Amygdala (tissue), 56 donors: ENCODE data around the gene AEBP1.
A peak's percentile ranks its signal among the peaks of the same experiment; 100 is the strongest.

Experiments used
- DNase-seq, 56 donors: peaks; one replicate each; lab custom pipeline; 2025; lab: John Stamatoyannopoulos, UW

Gene AEBP1

DNA sequence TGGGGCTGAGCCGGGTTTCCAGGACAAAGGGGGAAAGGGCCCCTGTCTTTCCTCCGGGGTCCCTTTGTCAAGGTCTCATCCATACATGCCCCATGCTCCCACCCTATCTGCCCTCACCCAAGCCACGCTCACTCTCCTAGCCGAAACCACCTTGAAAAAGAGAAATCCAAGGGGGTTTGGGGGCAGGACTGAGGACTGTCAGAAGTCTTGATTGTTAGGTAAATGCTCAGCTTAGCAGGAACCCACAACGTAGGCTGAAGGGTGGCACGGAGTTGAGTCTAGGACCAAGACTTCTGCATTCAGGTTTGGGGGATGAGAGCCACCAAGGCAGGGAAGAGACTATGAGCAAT, 38.1 kb upstream of the AEBP1 start:
- DNase-seq = no peak

DNA sequence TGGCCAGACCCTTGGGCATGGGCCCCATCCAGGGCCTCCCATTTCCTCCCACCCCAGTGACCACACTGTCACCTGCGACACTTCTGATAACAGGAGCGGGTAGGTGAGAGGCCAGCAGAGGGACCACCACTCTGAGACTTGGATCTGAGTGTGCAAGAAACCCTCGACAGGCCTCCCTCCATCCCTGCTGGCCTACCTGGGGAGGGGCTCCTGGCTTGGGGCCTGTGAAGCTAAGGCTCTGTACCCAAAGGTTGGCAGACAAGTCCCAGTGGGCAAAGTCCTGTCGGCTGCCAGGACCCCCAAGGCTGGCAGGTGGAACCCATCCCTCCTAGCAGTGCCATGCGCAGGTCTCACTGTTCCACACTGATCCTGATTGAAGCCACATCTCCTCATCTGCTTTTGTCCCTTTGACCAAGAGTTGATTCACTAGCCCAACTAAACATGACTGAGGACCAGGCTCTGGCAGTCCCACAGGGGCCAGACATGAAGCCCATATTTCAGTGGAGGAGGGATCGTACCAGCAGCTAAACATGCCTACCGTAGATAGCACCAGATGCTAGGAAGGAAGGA, 37.6 kb upstream of the AEBP1 start:
- DNase-seq = no peak

DNA sequence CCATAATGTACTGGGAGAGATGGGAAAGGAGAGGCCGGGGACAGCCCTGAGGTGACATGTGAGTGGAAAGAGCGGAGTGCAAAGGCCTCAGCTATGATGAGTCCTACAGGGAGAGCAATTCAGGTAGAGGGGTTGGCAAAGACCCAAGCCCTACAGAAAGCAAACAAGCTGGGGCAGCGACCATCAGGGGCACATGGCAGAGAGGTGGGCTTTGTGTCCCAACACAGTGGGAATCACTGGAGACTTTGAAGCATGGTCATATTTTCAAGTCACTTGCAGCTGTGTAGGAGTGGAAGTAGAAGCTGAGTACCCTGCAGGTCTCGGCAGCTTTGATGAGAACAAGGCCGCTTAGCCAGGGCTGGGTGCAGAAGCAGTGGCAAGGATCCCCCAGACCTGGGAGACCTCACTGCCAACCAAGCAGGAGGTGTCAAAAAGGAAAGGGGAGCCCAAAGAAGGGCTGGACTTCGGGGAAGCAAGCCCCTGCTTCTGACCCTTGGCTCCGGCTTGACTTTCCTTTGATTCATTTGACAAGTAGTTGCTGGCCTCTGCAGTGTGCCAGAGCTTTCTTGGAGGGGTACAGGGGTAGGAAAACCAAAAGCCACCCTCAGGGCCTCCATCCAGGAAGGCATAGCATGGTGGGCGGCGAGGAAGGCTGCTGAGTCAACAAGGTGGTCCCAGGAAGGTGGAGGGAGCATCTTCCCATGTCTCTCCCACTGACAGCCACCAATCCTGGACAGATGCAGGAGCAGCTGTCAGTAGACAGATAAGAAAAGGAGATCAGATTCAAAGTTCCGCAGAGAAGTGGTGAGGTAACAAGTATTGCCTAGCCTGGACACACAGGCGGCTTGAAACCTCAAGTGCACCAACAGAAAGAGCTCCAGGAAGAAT, 36.8 kb upstream of the AEBP1 start:
- no peak for DNase-seq

DNA sequence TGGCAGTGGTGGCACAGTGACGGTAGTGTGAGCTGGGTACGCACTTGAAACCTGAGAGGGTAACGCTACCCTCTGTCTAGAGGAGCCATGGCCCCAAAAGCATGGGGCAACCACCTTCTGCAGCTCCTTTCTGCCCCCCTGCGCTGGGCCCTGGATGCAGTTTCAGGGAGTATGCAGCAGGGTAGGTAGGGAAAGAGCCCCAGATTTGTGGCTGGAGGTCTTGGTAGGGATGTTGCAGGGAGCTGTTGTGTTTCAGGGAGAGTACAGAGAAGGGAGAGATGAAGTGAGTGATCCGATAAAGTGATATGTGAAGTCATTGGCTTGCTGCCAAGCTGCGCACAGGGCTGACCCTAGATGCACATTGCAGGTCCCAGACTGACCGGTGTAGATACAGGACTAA, 36.1 kb upstream of the AEBP1 start:
- no peak for DNase-seq

DNA sequence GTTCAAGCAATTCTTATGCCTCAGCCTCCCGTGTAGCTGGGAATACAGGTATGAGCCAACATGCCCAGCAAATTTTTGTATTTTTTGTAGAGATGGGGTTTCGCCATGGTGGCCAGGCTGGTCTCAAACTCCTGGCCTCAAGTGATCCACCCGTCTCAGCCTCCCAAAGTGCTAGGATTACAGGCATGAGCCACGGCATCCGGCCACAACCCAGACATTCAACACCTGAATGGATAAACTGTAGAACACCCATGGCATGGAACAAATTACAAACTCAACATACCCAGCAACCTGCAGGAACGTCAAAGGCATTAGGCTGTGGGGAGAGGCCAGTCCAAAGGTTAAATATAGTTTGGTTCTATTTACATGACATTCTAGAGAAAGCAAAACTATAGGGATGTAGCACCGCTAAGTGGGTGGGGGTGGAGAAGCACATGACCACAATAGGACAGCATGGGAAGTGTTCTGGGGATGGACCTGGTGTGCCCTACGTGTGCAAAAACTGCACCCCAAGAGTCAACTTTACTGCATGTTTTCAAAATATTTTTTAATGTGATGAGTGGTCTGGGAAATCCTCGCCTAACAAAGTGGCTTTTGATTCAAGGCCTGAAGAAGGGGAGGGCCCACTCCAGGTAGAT, 32.3 kb upstream of the AEBP1 start:
- DNase-seq = no peak

DNA sequence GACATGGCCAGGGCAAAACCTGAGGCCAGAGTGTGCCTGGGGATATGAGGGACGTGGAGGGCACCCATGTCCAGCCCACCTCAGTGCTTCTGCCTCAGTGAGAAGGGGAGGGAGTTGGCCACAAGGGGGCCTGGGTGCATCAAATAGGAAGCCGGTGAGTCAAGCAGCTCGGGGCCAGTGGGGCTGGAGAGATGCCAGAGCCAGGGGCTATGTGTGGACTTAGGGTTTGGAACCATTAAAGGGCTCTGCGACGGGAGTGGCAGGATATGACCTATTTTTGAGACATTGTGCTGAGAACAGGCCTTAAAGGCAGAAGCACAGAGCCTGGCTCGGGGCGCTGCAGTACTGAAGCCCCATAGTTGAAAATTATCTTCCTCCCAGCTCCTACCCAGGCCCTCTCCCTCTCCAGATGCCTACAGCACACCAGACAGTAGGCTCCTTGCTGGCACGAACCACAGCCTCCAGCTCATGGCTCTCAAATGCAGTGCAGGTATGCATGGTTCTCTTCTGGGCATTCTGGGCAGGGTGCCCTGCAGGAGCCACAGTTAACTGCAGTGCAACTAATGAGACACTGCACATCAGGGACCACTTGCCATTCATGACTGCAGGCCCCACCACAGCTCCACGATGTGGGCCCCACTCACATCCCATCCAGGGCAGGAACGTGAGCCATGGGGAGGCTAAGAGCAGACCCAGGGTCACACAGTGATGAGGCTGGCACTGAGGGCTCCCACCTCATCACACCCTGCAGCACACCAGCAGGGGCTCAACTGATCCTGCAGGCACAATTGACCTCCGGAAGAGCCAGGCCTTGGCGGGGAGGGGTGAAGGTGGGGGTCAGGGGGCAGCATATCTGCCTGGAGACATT, 31.5 kb upstream of the AEBP1 start:
- peak in 32 of 56 donors; percentile 11 to 67 (median 34) for DNase-seq

DNA sequence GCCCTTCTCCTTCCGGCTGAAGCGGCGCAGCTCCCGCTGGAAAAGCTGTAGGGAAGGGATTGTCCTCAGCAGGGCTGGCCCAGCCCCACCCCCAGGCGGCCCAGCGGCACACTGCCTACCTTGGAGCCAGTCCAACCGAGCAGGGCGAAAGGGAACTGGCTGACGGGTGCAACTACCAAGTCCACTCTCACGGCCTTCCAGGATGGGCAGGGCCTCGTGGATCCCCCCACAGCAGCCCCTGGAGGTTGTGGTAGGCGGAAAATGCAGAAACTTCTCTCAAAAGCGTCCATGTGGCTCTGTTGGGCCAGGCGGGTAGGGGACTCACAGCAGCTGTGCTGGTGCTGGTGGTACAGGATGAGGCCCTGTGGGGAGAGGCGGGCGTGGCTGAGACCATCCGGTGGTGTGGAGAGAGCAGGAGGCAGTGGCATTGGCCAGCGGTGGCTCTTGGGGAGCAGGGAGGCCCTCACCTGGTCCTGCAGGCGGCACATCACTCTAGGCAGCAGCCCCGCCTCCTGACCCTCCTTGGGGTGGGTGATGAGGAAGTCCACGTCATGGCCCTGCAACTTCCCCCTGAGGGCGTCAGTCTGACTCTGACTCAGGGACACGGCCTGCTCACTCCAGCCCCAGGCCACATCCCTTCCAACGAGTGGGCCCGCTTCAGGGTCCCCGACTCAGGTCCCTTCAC, 30.3 kb upstream of the AEBP1 start:
- peak in 48 of 56 donors; percentile 21 to 83 (median 64) for DNase-seq

DNA sequence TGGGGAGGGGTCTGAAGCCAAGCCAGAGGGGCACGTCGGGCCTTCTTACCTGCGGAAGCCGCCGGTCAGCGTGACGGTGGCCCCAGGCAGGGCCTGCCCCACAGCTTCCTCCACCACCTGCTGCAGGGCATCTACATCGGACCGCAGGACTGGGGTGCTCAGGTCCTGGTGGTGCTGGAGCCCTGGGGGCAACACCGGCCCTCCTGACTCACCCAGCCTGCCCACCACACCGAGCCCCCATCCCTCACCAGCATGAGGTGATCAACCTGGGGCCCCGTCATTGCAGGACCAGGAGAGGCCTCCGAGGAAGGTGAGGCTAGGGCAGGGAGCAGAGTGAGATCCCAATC, 29.8 kb upstream of the AEBP1 start:
- no peak for DNase-seq

DNA sequence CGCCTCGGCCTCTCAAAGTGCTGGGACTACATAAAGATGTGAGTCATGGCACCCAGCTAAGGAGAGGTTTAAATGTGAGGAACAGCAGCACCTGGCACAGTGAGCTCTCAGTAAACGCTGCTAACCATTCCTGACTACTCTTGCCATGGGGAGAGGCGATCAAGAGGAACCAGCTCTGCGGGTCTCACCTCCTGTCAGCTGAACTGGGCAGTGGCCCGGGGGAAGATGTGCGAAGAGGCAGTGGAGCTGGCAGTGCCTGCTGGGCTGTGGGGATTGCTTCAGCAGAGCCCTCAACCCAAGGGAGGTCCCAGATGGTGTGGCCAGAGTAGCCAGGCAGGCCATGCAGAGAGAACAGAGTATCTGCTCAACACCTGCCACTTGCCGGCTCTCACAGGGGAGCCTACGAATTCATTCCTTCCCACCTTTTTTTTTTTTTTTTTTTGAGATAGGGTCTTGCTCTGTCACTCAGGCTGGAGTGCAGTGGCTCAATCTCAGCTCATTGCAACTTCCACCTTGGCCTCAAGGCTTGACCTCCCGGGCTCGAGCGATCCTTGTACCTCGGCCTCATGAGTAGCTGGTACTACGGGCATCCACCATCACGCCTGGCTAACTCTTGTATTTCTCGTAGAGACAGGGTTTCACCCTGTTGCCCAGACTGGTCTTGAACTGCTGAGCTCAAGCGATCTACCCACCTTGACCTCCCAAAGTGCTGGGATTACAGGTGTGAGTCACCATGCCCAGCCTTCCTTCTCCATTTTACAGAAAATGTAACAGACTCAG, 28.7 kb upstream of the AEBP1 start:
- DNase-seq = no peak

DNA sequence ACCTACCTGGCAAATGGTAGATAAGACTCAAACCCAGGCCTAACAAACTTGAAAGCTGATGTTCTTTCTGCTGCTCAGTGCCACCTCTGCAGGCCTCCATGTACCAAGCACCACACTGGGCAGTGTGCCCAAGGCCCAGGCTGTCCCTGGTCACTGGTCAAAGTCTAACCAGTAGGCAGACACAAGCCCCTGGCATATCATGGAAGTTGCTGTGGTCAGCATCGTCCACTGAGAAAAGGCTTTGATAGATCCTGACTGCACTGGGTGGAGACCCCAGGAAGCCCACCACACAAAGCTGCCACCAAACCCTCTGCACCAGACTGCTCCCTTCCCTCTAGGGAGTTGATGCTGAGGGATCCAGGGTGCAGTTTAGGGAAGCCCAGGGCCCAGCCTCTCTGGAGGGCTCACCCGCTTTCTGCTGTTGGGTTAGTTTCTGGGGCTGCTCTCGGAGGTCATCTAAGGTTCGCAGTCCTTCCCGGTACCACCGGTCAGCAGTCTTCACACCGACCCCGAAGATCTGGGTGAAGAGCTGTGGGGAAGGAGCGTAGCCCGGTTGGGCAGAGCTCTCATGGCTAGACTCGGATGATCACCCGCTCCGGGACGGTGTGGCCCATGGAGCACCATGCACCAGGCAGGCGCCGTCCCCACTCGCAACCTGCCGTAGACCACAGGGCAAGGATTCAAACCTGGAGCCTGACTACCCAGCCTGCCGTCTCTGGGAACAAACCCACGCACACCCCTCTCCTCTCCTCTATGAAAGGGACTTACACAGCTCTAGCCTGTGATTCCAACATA, 27.8 kb upstream of the AEBP1 start:
- no peak for DNase-seq

DNA sequence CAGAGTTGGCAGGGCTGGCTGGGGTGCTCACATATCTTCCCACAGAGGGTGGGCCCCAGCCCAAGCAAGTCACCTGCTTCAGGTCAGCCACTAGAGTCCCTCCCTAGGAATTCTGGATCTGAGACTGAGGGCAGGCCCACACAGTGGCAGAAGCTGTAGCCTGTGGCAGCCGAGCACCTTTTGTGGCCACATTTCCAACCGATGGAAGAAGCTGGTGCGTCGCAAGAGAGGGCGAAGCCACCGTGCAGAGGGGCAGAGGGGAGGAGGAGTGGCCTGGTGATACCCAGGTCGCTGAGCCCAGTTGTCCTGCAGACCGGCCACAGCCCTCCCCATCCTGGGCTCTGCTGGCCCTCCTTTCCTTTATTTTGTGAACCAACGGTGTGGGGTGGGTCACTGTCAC, 27.1 kb upstream of the AEBP1 start:
- no peak for DNase-seq

DNA sequence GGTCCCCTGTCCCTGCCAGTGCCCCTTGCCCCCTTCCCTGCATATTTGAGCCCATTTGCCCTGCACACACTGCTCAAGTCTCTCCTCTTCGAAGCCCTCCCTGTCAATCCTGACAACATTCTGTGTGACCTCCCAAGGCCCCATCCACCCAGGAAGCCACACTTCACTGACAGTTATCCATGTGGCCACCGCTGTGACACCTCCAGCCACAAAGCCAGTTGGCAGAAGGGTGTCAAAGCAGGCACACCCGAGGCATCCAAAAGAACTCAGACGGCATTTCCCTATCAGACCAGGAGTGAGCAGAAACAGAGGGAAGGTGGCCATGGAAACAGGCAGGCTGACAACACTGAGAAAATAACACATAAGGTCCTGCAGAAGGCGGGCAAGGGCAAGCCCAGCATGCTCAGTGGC, 26.5 kb upstream of the AEBP1 start:
- no peak for DNase-seq

DNA sequence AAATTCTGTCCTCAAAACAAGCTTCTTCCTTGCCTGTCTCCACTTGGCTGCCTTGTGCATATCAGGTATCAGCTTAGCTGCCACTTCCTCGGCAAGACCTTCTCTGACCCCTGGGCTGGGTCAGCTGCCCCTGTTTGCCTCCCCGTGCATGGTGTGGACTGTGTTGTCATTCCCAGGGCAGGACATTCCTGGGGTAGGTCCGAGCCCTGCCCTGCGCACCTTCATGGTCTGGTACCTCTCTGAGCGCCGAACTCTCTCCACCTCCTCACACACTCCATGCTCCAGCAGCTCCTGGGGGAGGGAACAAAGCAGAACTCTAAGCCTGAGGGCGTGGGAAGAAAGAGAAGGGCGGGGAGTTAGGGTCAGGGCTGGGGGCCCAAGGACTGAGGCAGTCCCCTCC, 25.6 kb upstream of the AEBP1 start:
- no peak for DNase-seq

DNA sequence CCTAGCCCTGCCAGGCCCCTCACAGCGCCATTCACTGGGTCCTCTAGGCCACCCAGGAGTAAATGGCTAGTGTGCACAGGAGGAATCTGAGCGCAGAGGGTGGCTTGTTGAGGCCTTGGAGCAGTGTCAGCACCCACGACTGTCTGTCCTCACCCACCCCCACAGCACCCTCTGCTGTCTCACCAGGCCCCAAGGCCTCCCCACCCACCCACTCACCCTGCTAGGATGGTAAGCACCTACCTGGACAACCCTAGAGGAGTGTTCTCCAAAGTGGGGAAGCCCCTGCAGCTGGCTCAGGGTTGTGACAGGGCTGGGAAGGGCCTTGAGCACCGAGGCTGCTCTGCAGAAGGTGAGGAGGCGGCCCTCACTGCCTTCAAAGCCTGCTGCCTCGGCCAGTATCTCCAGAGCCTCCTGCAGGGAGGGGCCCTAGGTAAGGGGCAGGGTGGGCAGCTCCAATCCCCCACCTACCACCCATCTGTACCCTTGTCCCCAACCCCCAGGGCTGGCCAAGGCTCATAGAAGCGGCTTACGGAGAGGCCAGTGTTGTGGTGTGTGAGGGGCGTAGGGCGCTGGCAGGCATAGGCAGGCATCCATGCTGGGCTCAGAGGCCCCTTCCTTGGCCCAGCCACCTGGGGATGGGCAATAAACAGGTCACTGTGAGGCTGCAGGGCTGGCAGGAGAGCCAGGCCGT, 24.7 kb upstream of the AEBP1 start:
- DNase-seq = no peak

DNA sequence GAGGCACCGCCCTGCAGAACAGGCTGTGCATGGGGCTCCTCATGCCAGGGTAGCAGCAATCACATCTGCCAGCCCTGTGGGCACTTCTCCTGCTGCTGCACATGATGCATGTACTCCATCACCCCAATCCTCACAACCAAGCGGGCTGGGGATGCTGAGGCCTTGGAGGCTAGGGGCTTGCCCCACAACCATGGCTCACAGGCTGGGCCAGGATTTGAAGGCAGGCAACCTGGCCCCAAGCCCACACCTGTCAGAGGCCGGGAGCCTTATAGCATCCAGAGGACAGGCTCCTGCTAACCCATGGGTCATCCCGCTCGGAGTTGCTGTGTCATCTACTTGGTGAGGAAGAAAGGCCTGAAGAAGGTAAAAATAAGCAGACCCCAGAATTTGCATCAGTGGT, 24.0 kb upstream of the AEBP1 start:
- no peak for DNase-seq

DNA sequence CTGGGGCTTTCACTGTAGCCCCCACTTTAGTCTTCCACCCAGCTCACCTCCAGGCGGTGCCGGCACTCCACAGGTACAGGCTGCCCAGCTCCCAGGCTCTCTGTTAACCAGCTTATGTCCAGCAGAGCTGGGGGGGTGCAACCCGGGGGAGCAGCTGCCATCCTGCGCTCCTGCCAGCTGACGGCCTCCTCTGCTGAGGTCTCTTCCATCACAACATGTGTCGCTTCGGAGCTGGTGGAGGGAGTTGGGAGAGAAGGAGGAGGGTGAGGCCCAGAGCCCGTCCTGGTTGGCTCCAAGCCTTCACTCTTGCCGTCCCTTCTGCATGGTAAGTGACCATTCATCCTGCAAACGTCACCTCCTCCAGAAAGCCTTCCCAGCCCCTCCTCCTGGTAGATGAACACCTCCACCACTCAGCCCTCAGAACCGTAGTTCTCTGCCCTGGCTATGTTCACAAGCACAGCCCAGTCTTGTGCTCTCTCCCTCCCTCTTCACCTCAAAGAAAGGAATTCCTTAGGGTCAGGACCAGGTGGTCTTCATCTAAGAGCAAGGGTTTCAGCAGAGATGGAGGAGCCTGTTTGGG, 23.4 kb upstream of the AEBP1 start:
- no peak for DNase-seq

DNA sequence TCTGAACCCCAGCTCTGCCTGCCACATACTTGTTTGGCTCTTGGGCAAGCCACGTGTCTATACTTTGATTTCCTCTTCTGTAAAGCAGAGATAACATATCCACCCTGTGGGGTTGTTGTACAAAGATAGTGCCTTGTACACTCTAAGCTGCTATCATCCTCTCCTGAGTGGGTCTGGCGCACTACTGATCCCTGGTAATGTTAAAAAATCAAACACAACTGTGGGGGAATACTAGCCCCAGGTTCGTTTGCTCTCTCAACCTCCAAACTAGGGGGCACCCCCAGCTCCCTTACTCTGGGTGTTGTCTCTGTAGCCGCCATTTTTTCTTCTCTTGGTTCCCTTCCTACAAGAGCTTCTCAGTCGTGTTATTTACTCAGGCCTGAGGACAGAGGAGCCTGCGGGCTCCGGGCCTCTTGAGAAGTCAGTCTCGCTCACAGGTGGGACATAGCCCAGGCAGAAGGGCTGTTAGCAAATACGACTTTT, 22.8 kb upstream of the AEBP1 start:
- no peak for DNase-seq
